ENCODE results near the gene LSS. TPM values are rescaled to one million over a fixed set of nuclear protein-coding genes. Genes with fewer than 3 reads are reported as not detected.
"Not testable (repeated sequence)": the region's sequence is repeated elsewhere in the genome, so short reads cannot be mapped to it uniquely, and the experiment has no call there.

The LSS gene
- total RNA-seq, 2 donors from 2014 or later = 56.7 to 85.2 TPM

DNA sequence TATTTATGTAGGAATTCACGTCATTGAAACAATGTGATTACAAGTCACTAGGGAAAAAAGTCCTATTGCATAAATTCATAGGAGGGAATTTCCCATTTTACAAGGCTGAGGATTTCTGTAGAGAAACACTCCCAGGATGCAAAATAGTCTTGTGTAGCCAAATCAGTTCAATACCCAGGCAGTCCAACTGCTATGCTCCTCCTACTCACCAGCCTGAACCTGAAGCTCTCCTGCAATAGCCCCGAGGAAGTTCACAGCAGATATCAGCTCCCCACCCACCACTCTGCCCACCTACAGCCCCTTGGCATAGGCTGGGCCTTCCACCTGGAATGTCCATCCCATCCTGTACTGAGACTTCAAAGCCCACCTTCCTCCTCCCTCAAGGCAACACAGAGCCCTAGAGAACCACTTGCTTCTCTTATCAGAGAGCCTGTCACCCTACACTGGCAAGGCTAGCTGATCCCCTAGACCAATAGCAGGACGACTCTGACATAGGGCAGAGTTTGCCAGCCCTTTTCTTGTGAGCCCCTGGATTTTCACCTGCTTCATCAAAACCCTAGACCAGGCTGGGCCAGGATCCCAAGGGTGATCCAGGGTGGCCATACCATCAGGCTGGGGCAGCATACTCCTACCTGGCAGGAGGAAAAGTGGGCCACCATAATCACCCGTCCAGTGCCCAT is 1.5 kb downstream of the LSS start:
- peak overlapping the region; percentile 86 for H3K4me3 ChIP-seq (ENCODE audit: low read length)
- no peak overlapping the region for H3K27ac ChIP-seq (ENCODE audit: low read depth, low read length)
- Mint-ChIP-seq H3K36me3 (ENCODE audit: low read depth) (peaks cover 65% of the 10 kb centered on the region), H3K27ac (no peak overlapping the region), H3K4me1 (peaks cover 13% of the 10 kb centered on the region), H3K27me3 (ENCODE audit: insufficient read depth) (peaks cover 11% of the 10 kb centered on the region), H3K4me3 (peak overlapping the region; percentile 75), H3K9me3 (peaks cover 37% of the 10 kb centered on the region)
- no peak for TF ChIP-seq CTCF (conservative IDR thresholded peaks at IDR 0.05)
- H3K27me3 ChIP-seq (ENCODE audit: control insufficient read depth, insufficient read depth, low read length, poor library complexity, severe bottlenecking) = no peaks in the 10 kb centered on the region
- DNase-seq = peak; percentile 67
- peaks cover 4% of the 10 kb centered on the region for H3K4me1 ChIP-seq (ENCODE audit: control insufficient read depth, insufficient read depth, low read length)
- peaks cover 28% of the 10 kb centered on the region for H3K36me3 ChIP-seq (ENCODE audit: control insufficient read depth, insufficient read depth, low read length)
- H3K9ac ChIP-seq (ENCODE audit: extremely low read depth, low read length, poor library complexity, severe bottlenecking) = peak overlapping the region; percentile 51
- 86 to 91% methylated on average over 2 to 4 of the region's 4 CpGs for WGBS, 2 experiments (ENCODE audit: insufficient coverage in 1 of 2, insufficient read length in 1 of 2)
- H3K9me3 ChIP-seq (ENCODE audit: control insufficient read depth, low read length) = peaks cover 33% of the 10 kb centered on the region

- H3K4me1 ChIP-seq (ENCODE audit: control insufficient read depth, insufficient read depth, low read length) = peaks cover 4% of the 10 kb centered on the region
- peaks cover 13% of the 10 kb centered on the region for H3K4me1 Mint-ChIP-seq
- DNase-seq = peak; percentile 33
- peaks cover 63% of the 10 kb centered on the region for H3K36me3 Mint-ChIP-seq (ENCODE audit: low read depth)
- peaks cover 11% of the 10 kb centered on the region for H3K27me3 Mint-ChIP-seq (ENCODE audit: insufficient read depth)
- WGBS, 2 experiments (ENCODE audit: insufficient coverage in 1 of 2, insufficient read length in 1 of 2) = 89 to 98% methylated on average over 1 of the region's 1 CpG
- peak overlapping the region; percentile 75 for H3K4me3 Mint-ChIP-seq
- no peaks in the 10 kb centered on the region for H3K27me3 ChIP-seq (ENCODE audit: control insufficient read depth, insufficient read depth, low read length, poor library complexity, severe bottlenecking)
- H3K9me3 Mint-ChIP-seq = peaks cover 29% of the 10 kb centered on the region
- peaks cover 26% of the 10 kb centered on the region for H3K9me3 ChIP-seq (ENCODE audit: control insufficient read depth, low read length)
- peak overlapping the region; percentile 86 for H3K4me3 ChIP-seq (ENCODE audit: low read length)
- H3K9ac ChIP-seq (ENCODE audit: extremely low read depth, low read length, poor library complexity, severe bottlenecking) = no peak overlapping the region
- no peak for TF ChIP-seq CTCF (conservative IDR thresholded peaks at IDR 0.05)
- H3K27ac ChIP-seq (ENCODE audit: low read depth, low read length) = no peak overlapping the region
- H3K27ac Mint-ChIP-seq = no peak overlapping the region
- H3K36me3 ChIP-seq (ENCODE audit: control insufficient read depth, insufficient read depth, low read length) = peaks cover 26% of the 10 kb centered on the region
These were observed 2.4 kb downstream of the LSS start for GRCh38 chr21:46226146-46226545.

GRCh38 chr21:46223661-46224060 is 4.9 kb downstream of the LSS start:
- H3K4me1 Mint-ChIP-seq; H3K9ac ChIP-seq (ENCODE audit: extremely low read depth, low read length, poor library complexity, severe bottlenecking); H3K27ac ChIP-seq (ENCODE audit: low read depth, low read length); H3K27me3 ChIP-seq (ENCODE audit: control insufficient read depth, insufficient read depth, low read length, poor library complexity, severe bottlenecking); H3K4me3 Mint-ChIP-seq; H3K27me3 Mint-ChIP-seq (ENCODE audit: insufficient read depth); H3K4me1 ChIP-seq (ENCODE audit: control insufficient read depth, insufficient read depth, low read length); H3K27ac Mint-ChIP-seq; H3K4me3 ChIP-seq (ENCODE audit: low read length): not testable (repeated sequence)
- H3K36me3 ChIP-seq (ENCODE audit: control insufficient read depth, insufficient read depth, low read length) = peaks cover 29% of the 10 kb centered on the region
- H3K9me3 ChIP-seq (ENCODE audit: control insufficient read depth, low read length) = peaks cover 14% of the 10 kb centered on the region
- 96 to 99% methylated on average over 14 to 17 of the region's 18 CpGs for WGBS, 2 experiments (ENCODE audit: insufficient coverage in 1 of 2, insufficient read length in 1 of 2)
- peaks cover 23% of the 10 kb centered on the region for H3K9me3 Mint-ChIP-seq
- peak; percentile 11 for DNase-seq
- H3K36me3 Mint-ChIP-seq (ENCODE audit: low read depth) = peaks cover 57% of the 10 kb centered on the region

Data from endodermal cell (in vitro differentiated cells).